SK-N-SH (cell line): Measurements from ENCODE around the gene CAPN7. TPM values are rescaled to one million over a fixed set of nuclear protein-coding genes. Genes with fewer than 3 reads are reported as not detected.

Experiments
- CTCF ChIA-PET: fragments of 300-600, 350-600 bp; formaldehyde crosslinking; extraction: SDS; loops from one replicate; lab custom pipeline; 2021; lab: Yijun Ruan, JAX
- POLR2A ChIA-PET: fragments of 350-600 bp; sonication (Branson Sonifier 250); formaldehyde crosslinking; extraction: SDS; loops from one replicate; lab custom pipeline; 2020; ENCODE audit warnings: antibody characterized with exemption, inconsistent platforms; lab: Yijun Ruan, JAX
- DNase-seq: peaks from one replicate; pipeline ENCODE4 v3.0.0; 2012
- H2AFZ ChIP-seq: fragments of 200-600 bp; sonication (generic); 2 replicates; pipeline ENCODE4 v1.8.1; 2016; ENCODE audit warnings: antibody characterized with exemption, mild to moderate bottlenecking, low read depth
- H3F3A ChIP-seq: fragments of 200-600 bp; sonication (generic); replicated peaks from 2 replicates; pipeline ENCODE3; 2016; ENCODE audit warnings: antibody characterized with exemption, mild to moderate bottlenecking; ENCODE audit not compliant: insufficient read depth
- H3K27ac ChIP-seq, 2 experiments: fragments of 200-500 bp in 1 of 2; fragments of 200-600 bp in 1 of 2; sonication (Bioruptor generic) in 1 of 2; sonication (generic), shearing (Covaris generic) in 1 of 2; 2 replicates each; pipeline versions ENCODE4 v1.5.1 to v1.6.1; 2014 to 2016; ENCODE audit warnings: low read depth in 2 of 2, inconsistent platforms in 1 of 2, low read length in 1 of 2, mild to moderate bottlenecking in 1 of 2, mixed read lengths in 1 of 2
- H3K27me3 ChIP-seq: fragments of 200-600 bp; sonication (generic), shearing (Covaris generic); 2 replicates; pipeline ENCODE4 v1.6.1; 2016; ENCODE audit warnings: mixed run types; ENCODE audit not compliant: insufficient read depth
- H3K36me3 ChIP-seq, 2 experiments: fragments of 200-500 bp in 1 of 2; fragments of 200-600 bp in 1 of 2; sonication (Bioruptor generic) in 1 of 2; sonication (generic) in 1 of 2; replicated peaks in 1 of 2; 2 replicates each; pipeline versions ENCODE3 to v1.5.1; 2014 to 2016; ENCODE audit warnings: low read length in 1 of 2, mild to moderate bottlenecking in 1 of 2; ENCODE audit not compliant: insufficient read depth in 2 of 2, control insufficient read depth in 1 of 2
- H3K4me1 ChIP-seq, 2 experiments: fragments of 200-500 bp in 1 of 2; fragments of 200-600 bp in 1 of 2; sonication (Bioruptor generic) in 1 of 2; sonication (generic), shearing (Covaris generic) in 1 of 2; 2 replicates each; pipeline versions ENCODE4 v1.5.1 to v1.6.1; 2014 to 2016; ENCODE audit warnings: low read depth in 1 of 2, low read length in 1 of 2, mixed run types in 1 of 2; ENCODE audit not compliant: insufficient read depth in 2 of 2, control insufficient read depth in 1 of 2
- H3K4me2 ChIP-seq: fragments of 200-600 bp; sonication (generic), shearing (Covaris generic); 2 replicates; pipeline ENCODE4 v1.6.1; 2017; ENCODE audit warnings: mixed run types
- H3K4me3 ChIP-seq, 2 experiments: fragments of 200-500 bp in 1 of 2; fragments of 200-600 bp in 1 of 2; sonication (Bioruptor generic) in 1 of 2; sonication (generic), shearing (Covaris generic) in 1 of 2; 2 replicates each; pipeline versions ENCODE4 v1.5.1 to v1.8.1; 2014 to 2016; ENCODE audit warnings: low read depth in 2 of 2, inconsistent platforms in 1 of 2, low read length in 1 of 2, mild to moderate bottlenecking in 1 of 2, mixed read lengths in 1 of 2, moderate library complexity in 1 of 2
- H3K79me2 ChIP-seq: fragments of 200-600 bp; sonication (generic); 2 replicates; pipeline ENCODE4 v1.8.1; 2017; ENCODE audit warnings: mild to moderate bottlenecking; ENCODE audit not compliant: insufficient read depth
- H3K9ac ChIP-seq: fragments of 200-600 bp; sonication (generic); 2 replicates; pipeline ENCODE4 v1.6.1; 2017; ENCODE audit warnings: mixed run types
- H3K9me2 ChIP-seq: fragments of 200-600 bp; sonication (generic); 2 replicates; pipeline ENCODE4 v1.6.1; 2017; ENCODE audit warnings: mixed run types
- H3K9me3 ChIP-seq: fragments of 200-600 bp; sonication (generic); 2 replicates; pipeline ENCODE4 v1.6.1; 2017; ENCODE audit warnings: mixed run types, mild to moderate bottlenecking, moderate library complexity
- H4K20me1 ChIP-seq: fragments of 200-600 bp; sonication (generic); 2 replicates; pipeline ENCODE4 v1.6.1; 2017; ENCODE audit warnings: mild to moderate bottlenecking, mixed run types; ENCODE audit not compliant: insufficient read depth
- ELF1 ChIP-seq: IDR thresholded peaks from 2 replicates; pipeline ENCODE4 v1.4.0; 2012
- FOSL2 ChIP-seq: IDR thresholded peaks from 2 replicates; pipeline ENCODE4 v1.4.0; 2012; ENCODE audit warnings: low read depth, mild to moderate bottlenecking, moderate library complexity, borderline replicate concordance
- GATA2 ChIP-seq: sonication (generic); formaldehyde crosslinking; IDR thresholded peaks from 2 replicates; pipeline ENCODE4 v1.5.0; 2020; ENCODE audit warnings: mild to moderate bottlenecking, missing genetic modification reagents
- MAX ChIP-seq: IDR thresholded peaks from 2 replicates; pipeline ENCODE4 v1.4.0; 2012; ENCODE audit warnings: low read depth
- MXI1 ChIP-seq: IDR thresholded peaks from 2 replicates; pipeline ENCODE4 v1.6.1; 2012; ENCODE audit warnings: mild to moderate bottlenecking, low read depth, low read length, improper control_type of control experiment
- NFIC ChIP-seq: IDR thresholded peaks from 2 replicates; pipeline ENCODE4 v1.4.0; 2012; ENCODE audit warnings: borderline replicate concordance
- RAD21 ChIP-seq: IDR thresholded peaks from 2 replicates; pipeline ENCODE4 v1.6.1; 2012; ENCODE audit warnings: mild to moderate bottlenecking, low read length
- REST ChIP-seq: IDR thresholded peaks from 2 replicates; pipeline ENCODE4 v1.6.1; 2012; ENCODE audit warnings: mild to moderate bottlenecking, low read depth, low read length, moderate library complexity
- YY1 ChIP-seq: IDR thresholded peaks from 2 replicates; pipeline ENCODE4 v1.4.0; 2012; ENCODE audit warnings: low read depth, mild to moderate bottlenecking
- ZBTB33 ChIP-seq: IDR thresholded peaks from 2 replicates; pipeline ENCODE4 v1.4.0; 2012; ENCODE audit warnings: low read depth, borderline replicate concordance
- WGBS: methylation state at CpG from one replicate; pipeline ENCODE4 v1.1.6; 2017; ENCODE audit warnings: low lambda C conversion rate; 5-methylcytosine and 5-hydroxymethylcytosine counted together
- polyA plus RNA-seq, 3 experiments: library from polyadenylated mRNA; depleted of rRNA; stranded (reverse); fragments of >200 nt; gene quantifications; 2 replicates each; pipeline ENCODE4 v1.2.3, GENCODE V29; 2012
- TF ChIP-seq, protein P1 (sequence below): IDR thresholded peaks from 2 replicates; pipeline ENCODE4 v1.4.0; 2012; ENCODE audit warnings: low read depth, borderline replicate concordance
- TF ChIP-seq, protein P2 (sequence below): fragments of 150-350 bp; IDR thresholded peaks from 2 replicates; pipeline ENCODE4 v1.6.1; 2017; ENCODE audit warnings: antibody characterized with exemption, low read length, low read depth, borderline replicate concordance

Gene CAPN7
- polyA plus RNA-seq, 1 of the 3 experiments (the other 2 are of a cell fraction): 7.3 TPM

DNA sequence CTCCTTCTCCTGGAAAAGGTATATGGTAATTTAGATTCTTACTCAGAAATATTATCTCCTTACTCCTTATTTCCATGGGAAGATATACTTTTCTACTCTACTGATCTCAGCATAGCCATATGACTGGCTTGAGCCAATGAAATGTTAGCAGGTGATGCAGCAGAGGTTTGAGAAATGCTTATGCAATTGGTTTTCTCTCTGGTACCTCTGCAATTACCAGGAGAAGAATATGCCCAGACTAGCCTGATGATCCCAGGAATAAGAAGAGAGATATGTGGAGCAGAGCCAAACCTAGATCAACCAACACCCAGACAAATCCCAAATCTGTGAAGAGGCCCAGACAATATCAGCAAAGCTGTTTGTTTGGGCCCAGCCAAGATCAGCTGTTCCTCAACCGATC is 33.2 kb upstream of the CAPN7 start (continued):
- TF ChIP-seq REST: no peak
- TF ChIP-seq ELF1: no peak
- TF ChIP-seq, protein P1, sequence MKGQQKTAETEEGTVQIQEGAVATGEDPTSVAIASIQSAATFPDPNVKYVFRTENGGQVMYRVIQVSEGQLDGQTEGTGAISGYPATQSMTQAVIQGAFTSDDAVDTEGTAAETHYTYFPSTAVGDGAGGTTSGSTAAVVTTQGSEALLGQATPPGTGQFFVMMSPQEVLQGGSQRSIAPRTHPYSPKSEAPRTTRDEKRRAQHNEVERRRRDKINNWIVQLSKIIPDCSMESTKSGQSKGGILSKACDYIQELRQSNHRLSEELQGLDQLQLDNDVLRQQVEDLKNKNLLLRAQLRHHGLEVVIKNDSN: no peak
- TF ChIP-seq, all 33 proteins: peak for 0

DNA sequence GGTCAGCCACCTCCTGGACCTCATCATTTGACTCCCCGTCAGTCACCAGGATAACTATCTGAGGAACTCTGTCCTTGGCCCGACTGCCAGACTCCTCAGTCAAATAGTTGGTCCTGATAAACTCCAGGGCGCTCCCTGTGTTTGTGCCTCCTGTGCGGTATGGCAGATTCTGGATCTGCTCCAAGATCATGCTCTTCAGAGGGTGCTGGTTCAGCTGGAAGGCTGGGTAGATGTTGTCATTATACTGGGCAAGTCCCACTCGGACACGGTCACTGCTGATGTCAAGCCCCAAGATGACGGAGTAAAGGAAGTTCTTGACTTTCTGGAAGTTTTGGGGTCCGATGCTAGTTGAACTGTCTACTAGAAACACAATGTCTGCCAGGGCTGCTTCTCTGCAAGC is 31.1 kb upstream of the CAPN7 start:
- Histone ChIP-seq H4K20me1 (no peaks in the 10 kb centered on the region), H3K36me3 (no peaks in the 10 kb centered on the region), H3K9me3 (no peaks in the 10 kb centered on the region), H3K27ac (no peak overlapping the region), H3F3A (no peaks in the 10 kb centered on the region), H3K9me2 (no peaks in the 10 kb centered on the region), H3K4me2 (no peak overlapping the region), H3K9ac (no peak overlapping the region), H2AFZ (no peak overlapping the region), H3K27me3 (peaks cover 6% of the 10 kb centered on the region; the same call in 1 of the 2 replicates), H3K4me3 (no peak overlapping the region), H3K79me2 (no peaks in the 10 kb centered on the region), H3K4me1 (no peaks in the 10 kb centered on the region; a peak in 1 of 4 replicates)
- DNase-seq: no peak
- WGBS: 55% methylated on average over 7 of the region's 8 CpGs
- ChIA-PET CTCF (interaction anchor here (1.1 to 2.8 kb wide), 3 partner anchors 22 to 66 kb away, joined by 3 to 14 read pairs (median 5); no protein-coding TSS in a partner anchor), POLR2A (interaction anchor here (1.0 kb wide), 1 partner anchor 76 kb away, joined by 3 read pairs; the partner anchor contains the start of gene RBSN)
- TF ChIP-seq MAX: no peak
- no peak for TF ChIP-seq MXI1
- TF ChIP-seq, protein P2, sequence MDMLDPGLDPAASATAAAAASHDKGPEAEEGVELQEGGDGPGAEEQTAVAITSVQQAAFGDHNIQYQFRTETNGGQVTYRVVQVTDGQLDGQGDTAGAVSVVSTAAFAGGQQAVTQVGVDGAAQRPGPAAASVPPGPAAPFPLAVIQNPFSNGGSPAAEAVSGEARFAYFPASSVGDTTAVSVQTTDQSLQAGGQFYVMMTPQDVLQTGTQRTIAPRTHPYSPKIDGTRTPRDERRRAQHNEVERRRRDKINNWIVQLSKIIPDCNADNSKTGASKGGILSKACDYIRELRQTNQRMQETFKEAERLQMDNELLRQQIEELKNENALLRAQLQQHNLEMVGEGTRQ: no peak
- TF ChIP-seq NFIC: no peak
- no peak for TF ChIP-seq FOSL2
- no peak for TF ChIP-seq GATA2
- no peak for TF ChIP-seq ELF1
- TF ChIP-seq RAD21: no peak
- no peak for TF ChIP-seq YY1
- TF ChIP-seq ZBTB33: no peak
